HL-60 (cell line): ENCODE data around the gene MT1B.

ENCODE experiments used
- DNase-seq, 2 experiments: peaks; one replicate each; pipeline ENCODE4 v3.0.0-alpha.2; 2010 to 2020; ENCODE audit warnings: low read depth in 1 of 2, low spot score in 1 of 2
- H3K27ac ChIP-seq: fragments of 250-450 bp; sonication (Bioruptor Pico); replicated peaks from 2 replicates; pipeline ENCODE4 v1.5.1; 2020; ENCODE audit warnings: mild to moderate bottlenecking, moderate library complexity
- H3K27me3 ChIP-seq: fragments of 250-450 bp; sonication (Bioruptor Pico); 2 replicates; pipeline ENCODE4 v1.5.1; 2021; ENCODE audit warnings: mild to moderate bottlenecking, moderate library complexity; ENCODE audit not compliant: insufficient read depth, poor library complexity, severe bottlenecking
- H3K4me3 ChIP-seq: replicated peaks from 2 replicates; pipeline ENCODE4 v1.5.1; 2011; ENCODE audit warnings: mild to moderate bottlenecking, control low read depth, low read length; ENCODE audit not compliant: insufficient read depth
- GABPA ChIP-seq: IDR thresholded peaks from 2 replicates; pipeline ENCODE4 v1.6.1; 2012; ENCODE audit warnings: low read depth
- POLR2AphosphoS5 ChIP-seq: IDR thresholded peaks from 2 replicates; pipeline ENCODE4 v1.6.1; 2012; ENCODE audit warnings: low read depth
- SPI1 ChIP-seq: IDR thresholded peaks from 2 replicates; pipeline ENCODE4 v1.6.1; 2012; ENCODE audit warnings: low read depth, mild to moderate bottlenecking, borderline replicate concordance
- TF ChIP-seq, protein P1 (sequence below): IDR thresholded peaks from 2 replicates; pipeline ENCODE4 v1.6.1; 2012; ENCODE audit warnings: low read depth; ENCODE audit not compliant: insufficient replicate concordance
- TF ChIP-seq, protein P2 (sequence below): IDR thresholded peaks from one replicate; pipeline ENCODE4 v1.5.1; 2011; ENCODE audit warnings: low read length, control low read depth, inconsistent platforms; ENCODE audit not compliant: insufficient read depth

Gene MT1B

DNA sequence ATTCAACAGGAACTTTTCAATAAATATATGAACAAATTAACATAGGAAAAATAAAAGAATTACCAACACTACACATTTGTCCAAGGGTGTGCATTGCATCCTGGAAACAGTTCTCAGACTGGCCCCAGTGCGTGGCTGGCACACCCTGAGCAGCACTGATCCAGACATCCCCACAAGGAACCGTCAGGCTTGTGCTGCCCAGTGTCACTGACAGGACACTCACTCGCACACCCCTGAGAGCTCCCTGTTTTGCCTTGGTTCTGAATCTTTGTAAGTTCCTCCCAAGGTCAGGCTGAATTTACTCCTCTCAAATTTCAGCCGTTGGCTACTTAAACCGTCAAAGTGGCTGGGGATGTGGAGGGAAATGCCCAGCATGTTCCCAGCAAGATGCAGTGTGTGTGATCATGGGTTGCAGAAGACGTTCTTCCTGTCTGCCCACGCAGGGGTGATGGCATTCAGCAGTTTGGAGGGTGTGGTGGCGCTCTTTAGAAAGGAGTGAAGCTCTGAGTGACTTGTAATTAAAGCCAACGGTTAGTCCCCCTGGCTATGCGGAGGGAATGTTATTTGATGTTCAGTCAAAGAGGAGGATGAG is 41.6 kb upstream of the MT1B start:
- Histone ChIP-seq H3K4me3 (no peak overlapping the region), H3K27ac (peak overlapping the region; percentile 69), H3K27me3 (no peaks in the 10 kb centered on the region)
- TF ChIP-seq SPI1 (no peak), POLR2AphosphoS5 (peak; percentile 45; the same call in 1 of the 2 replicates)
- TF ChIP-seq, protein P1, sequence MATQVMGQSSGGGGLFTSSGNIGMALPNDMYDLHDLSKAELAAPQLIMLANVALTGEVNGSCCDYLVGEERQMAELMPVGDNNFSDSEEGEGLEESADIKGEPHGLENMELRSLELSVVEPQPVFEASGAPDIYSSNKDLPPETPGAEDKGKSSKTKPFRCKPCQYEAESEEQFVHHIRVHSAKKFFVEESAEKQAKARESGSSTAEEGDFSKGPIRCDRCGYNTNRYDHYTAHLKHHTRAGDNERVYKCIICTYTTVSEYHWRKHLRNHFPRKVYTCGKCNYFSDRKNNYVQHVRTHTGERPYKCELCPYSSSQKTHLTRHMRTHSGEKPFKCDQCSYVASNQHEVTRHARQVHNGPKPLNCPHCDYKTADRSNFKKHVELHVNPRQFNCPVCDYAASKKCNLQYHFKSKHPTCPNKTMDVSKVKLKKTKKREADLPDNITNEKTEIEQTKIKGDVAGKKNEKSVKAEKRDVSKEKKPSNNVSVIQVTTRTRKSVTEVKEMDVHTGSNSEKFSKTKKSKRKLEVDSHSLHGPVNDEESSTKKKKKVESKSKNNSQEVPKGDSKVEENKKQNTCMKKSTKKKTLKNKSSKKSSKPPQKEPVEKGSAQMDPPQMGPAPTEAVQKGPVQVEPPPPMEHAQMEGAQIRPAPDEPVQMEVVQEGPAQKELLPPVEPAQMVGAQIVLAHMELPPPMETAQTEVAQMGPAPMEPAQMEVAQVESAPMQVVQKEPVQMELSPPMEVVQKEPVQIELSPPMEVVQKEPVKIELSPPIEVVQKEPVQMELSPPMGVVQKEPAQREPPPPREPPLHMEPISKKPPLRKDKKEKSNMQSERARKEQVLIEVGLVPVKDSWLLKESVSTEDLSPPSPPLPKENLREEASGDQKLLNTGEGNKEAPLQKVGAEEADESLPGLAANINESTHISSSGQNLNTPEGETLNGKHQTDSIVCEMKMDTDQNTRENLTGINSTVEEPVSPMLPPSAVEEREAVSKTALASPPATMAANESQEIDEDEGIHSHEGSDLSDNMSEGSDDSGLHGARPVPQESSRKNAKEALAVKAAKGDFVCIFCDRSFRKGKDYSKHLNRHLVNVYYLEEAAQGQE, result no peak
- peak in 1 of 2 experiments; percentile 57 for DNase-seq

DNA sequence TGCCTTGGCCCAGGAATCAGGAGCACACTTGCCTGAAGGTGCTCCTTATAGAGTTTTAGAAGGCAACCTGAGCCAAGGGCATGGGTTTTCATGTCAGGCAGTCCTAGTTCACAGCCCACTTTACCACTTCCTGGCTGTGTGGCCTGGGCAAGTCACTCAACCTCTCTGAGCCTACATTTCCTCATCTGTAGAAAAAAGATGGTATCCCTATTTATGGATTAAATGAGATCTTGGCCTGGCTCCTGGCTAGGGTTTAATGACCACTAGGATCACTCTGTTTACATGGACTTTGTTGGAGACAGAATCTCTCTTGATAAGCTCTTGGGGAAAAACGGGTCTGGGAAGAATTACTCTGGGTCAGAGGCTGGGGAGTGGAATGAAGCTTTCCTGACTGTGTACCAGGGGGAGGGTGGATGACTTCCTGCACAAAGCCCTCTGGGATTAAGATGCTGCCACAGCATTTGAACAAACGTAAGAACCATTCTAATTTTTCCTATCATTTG is 41.0 kb upstream of the MT1B start:
- no peak for DNase-seq
- TF ChIP-seq, protein P2, sequence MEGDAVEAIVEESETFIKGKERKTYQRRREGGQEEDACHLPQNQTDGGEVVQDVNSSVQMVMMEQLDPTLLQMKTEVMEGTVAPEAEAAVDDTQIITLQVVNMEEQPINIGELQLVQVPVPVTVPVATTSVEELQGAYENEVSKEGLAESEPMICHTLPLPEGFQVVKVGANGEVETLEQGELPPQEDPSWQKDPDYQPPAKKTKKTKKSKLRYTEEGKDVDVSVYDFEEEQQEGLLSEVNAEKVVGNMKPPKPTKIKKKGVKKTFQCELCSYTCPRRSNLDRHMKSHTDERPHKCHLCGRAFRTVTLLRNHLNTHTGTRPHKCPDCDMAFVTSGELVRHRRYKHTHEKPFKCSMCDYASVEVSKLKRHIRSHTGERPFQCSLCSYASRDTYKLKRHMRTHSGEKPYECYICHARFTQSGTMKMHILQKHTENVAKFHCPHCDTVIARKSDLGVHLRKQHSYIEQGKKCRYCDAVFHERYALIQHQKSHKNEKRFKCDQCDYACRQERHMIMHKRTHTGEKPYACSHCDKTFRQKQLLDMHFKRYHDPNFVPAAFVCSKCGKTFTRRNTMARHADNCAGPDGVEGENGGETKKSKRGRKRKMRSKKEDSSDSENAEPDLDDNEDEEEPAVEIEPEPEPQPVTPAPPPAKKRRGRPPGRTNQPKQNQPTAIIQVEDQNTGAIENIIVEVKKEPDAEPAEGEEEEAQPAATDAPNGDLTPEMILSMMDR, result no peak
- TF ChIP-seq GABPA (no peak), POLR2AphosphoS5 (no peak), SPI1 (no peak)
- TF ChIP-seq, protein P1, result no peak
- Histone ChIP-seq H3K4me3 (no peak overlapping the region), H3K27ac (no peak overlapping the region; the same call in 1 of the 2 replicates), H3K27me3 (no peaks in the 10 kb centered on the region)

DNA sequence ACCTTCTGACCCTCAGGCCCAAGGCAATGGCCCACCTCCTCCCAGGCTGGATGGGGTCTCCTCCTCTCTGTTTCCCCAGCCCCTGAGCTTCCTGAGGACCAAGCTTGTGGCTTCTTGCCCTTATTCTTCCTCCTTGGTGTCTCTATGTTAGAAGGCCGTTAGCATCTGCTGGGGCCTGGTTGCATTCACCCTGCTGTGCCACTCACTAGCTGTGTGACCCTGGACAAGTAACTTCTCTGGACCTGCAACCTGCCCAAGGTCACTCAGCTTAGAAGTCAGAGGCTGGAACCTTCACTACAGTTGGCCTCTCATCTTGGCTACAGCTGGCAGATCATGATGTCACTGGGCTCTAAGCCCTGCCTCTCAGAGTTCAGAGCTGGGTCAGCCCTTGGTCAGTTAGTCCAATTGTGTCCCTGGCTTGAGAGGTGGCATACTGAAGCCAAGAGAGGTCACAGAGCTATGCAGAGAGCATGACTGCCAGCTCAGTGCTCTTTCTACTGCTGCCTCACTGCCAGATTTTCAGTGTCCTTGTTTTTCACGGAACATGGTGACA is 40.3 kb upstream of the MT1B start:
- DNase-seq, result no peak
- no peaks in the 10 kb centered on the region for H3K27me3 ChIP-seq
- H3K27ac ChIP-seq, result no peak overlapping the region
- H3K4me3 ChIP-seq, result no peak overlapping the region
- no peak for TF ChIP-seq SPI1
- TF ChIP-seq, protein P2, result no peak
- TF ChIP-seq, protein P1, result no peak
- no peak for TF ChIP-seq GABPA
- no peak for TF ChIP-seq POLR2AphosphoS5
